ENCODE measurements around the gene NIPSNAP2. TPM values are rescaled to one million over a fixed set of nuclear protein-coding genes. Genes with fewer than 3 reads are reported as not detected.
A peak's percentile ranks its signal among the peaks of the same experiment; 100 is the strongest.

Gene NIPSNAP2
- total and polyA plus RNA-seq, 2 of the 13 experiments (the other 11 are each of a cell fraction or from before 2014, with no cell fraction given): 40.3 to 61.5 TPM

- no peak for TF ChIP-seq ZNF143 (CRISPR knock-in tag; IDR thresholded peaks at IDR 0.05)
- peak; percentile 63 for TF ChIP-seq SRY (CRISPR knock-in tag; IDR thresholded peaks at IDR 0.05)
- TF ChIP-seq SRSF4 (IDR thresholded peaks at IDR 0.05; ENCODE audit: low read depth, low read length, poor library complexity, severe bottlenecking): no peak
- TF ChIP-seq TSC22D2 (CRISPR knock-in tag; IDR thresholded peaks at IDR 0.05; ENCODE audit: borderline replicate concordance): no peak; the same call in 1 of the 2 replicates
- TF ChIP-seq KDM6A (CRISPR knock-in tag; IDR thresholded peaks at IDR 0.05; ENCODE audit: low read depth): 0 out of 2 replicates have a peak, but pooled peaks have one; percentile 28
- peak; percentile 53; the same call in 1 of the 2 replicates for TF ChIP-seq ARHGAP35 (CRISPR knock-in tag; IDR thresholded peaks at IDR 0.05; ENCODE audit: borderline replicate concordance)
- no peak for TF ChIP-seq SOX13 (IDR thresholded peaks at IDR 0.05)
- peak in 1 of 2 experiments; percentile 25; a peak in 1 of 4 replicates for TF ChIP-seq SOX13 (CRISPR knock-in tag; conservative IDR thresholded peaks at IDR 0.05 in 1 of 2, IDR thresholded peaks at IDR 0.05 in 1 of 2)
- peak; percentile 66 to 85 for TF ChIP-seq POLR2A (IDR thresholded peaks at IDR 0.05; ENCODE audit: insufficient read depth in 1 of 2, low read depth in 2 of 2, low read length in 2 of 2)
- no peak for TF ChIP-seq SCMH1 (CRISPR knock-in tag; IDR thresholded peaks at IDR 0.05; ENCODE audit: borderline replicate concordance)
- no peak; the same call in 1 of the 2 replicates for TF ChIP-seq PHF20 (CRISPR knock-in tag; IDR thresholded peaks at IDR 0.05)
- TF ChIP-seq REL (CRISPR knock-in tag; conservative IDR thresholded peaks at IDR 0.05): no peak
- no peak for TF ChIP-seq KLF9 (CRISPR knock-in tag; IDR thresholded peaks at IDR 0.05; ENCODE audit: low read depth)
- peak; percentile 76; the same call in 1 of the 2 replicates for TF ChIP-seq NRL (CRISPR knock-in tag; IDR thresholded peaks at IDR 0.05; ENCODE audit: borderline replicate concordance)
- no peak for TF ChIP-seq RERE (CRISPR knock-in tag; IDR thresholded peaks at IDR 0.05; ENCODE audit: low read depth)
- peak; percentile 99 for TF ChIP-seq CEBPB (IDR thresholded peaks at IDR 0.05; ENCODE audit: borderline replicate concordance, low read depth, low read length)
- TF ChIP-seq SNAPC5 (CRISPR knock-in tag; IDR thresholded peaks at IDR 0.05; ENCODE audit: borderline replicate concordance): no peak
- peak; percentile 19; the same call in 1 of the 2 replicates for TF ChIP-seq SIN3A (IDR thresholded peaks at IDR 0.05; ENCODE audit: borderline replicate concordance, low read depth, low read length)
- peak; percentile 77; the same call in 1 of the 2 replicates for TF ChIP-seq ZFP82 (CRISPR knock-in tag; IDR thresholded peaks at IDR 0.05; ENCODE audit: borderline replicate concordance)
- peak; percentile 87 for TF ChIP-seq GFI1 (CRISPR knock-in tag; IDR thresholded peaks at IDR 0.05; ENCODE audit: borderline replicate concordance)
- no peak; the same call in 1 of the 2 replicates for TF ChIP-seq HBP1 (CRISPR knock-in tag; IDR thresholded peaks at IDR 0.05; ENCODE audit: low read depth)
- peak; percentile 69 for TF ChIP-seq ZEB1 (IDR thresholded peaks at IDR 0.05; ENCODE audit: insufficient replicate concordance, low read depth)
- TF ChIP-seq ZNF225 (CRISPR knock-in tag; IDR thresholded peaks at IDR 0.05): no peak
Measured at GRCh38 chr7:56033671-56034432, 69.5 kb downstream of the NIPSNAP2 start (continued).
